ENCODE measurements around the gene LHX2. TPM values are rescaled to one million over a fixed set of nuclear protein-coding genes. Genes with fewer than 3 reads are reported as not detected.

Gene LHX2
- total RNA-seq, 3 donors from 2014 or later (not counting 1 experiment from before 2014, with no cell fraction given): not detected

DNA sequence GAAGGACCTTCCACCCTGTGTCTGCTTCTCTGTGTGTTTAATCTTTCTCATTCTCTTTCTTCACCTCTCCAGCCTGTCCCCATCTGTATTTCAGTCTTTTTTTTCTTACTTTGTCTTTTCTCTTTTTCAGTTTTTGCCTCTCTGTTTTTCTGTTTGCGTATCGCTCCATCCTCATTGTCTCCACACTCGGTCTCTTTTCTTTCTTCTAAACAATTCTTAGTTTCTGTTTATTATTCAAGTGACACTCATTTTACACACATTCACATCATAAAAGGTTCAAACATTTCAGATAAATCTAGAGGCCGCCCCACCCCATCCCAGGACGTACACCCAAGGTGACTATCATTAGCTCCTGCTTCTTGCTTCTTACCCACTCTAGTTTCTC lies 9.8 kb downstream of the LHX2 start:
- H3K36me3 ChIP-seq (ENCODE audit: control insufficient read depth, insufficient read depth, low read length): no peaks in the 10 kb centered on the region
- TF ChIP-seq, protein P1, sequence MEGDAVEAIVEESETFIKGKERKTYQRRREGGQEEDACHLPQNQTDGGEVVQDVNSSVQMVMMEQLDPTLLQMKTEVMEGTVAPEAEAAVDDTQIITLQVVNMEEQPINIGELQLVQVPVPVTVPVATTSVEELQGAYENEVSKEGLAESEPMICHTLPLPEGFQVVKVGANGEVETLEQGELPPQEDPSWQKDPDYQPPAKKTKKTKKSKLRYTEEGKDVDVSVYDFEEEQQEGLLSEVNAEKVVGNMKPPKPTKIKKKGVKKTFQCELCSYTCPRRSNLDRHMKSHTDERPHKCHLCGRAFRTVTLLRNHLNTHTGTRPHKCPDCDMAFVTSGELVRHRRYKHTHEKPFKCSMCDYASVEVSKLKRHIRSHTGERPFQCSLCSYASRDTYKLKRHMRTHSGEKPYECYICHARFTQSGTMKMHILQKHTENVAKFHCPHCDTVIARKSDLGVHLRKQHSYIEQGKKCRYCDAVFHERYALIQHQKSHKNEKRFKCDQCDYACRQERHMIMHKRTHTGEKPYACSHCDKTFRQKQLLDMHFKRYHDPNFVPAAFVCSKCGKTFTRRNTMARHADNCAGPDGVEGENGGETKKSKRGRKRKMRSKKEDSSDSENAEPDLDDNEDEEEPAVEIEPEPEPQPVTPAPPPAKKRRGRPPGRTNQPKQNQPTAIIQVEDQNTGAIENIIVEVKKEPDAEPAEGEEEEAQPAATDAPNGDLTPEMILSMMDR (IDR thresholded peaks at IDR 0.05): no peak
- ATAC-seq (no peak), DNase-seq (no peak)
- H3K27me3 Mint-ChIP-seq (ENCODE audit: low read depth in 2 of 2): peaks cover 65 to 72% of the 10 kb centered on the region in 2 donors
- no peak overlapping the region for H3K27ac ChIP-seq (ENCODE audit: low read length)
- no peaks in the 10 kb centered on the region for H3K9me3 ChIP-seq (ENCODE audit: control insufficient read depth, insufficient read depth, low read length)
- peaks cover 66% of the 10 kb centered on the region for H3K27me3 ChIP-seq (ENCODE audit: control insufficient read depth, insufficient read depth, low read length)
- no peaks in the 10 kb centered on the region for H3K9me3 Mint-ChIP-seq
- intact Hi-C loops (cut with micrococcal nuclease): no loop called here
- peaks cover 25% of the 10 kb centered on the region for H3K4me1 ChIP-seq (ENCODE audit: control insufficient read depth, insufficient read depth, low read length)
- H3K27ac Mint-ChIP-seq: no peak overlapping the region
- no peak overlapping the region for H3K4me3 Mint-ChIP-seq
- H3K36me3 Mint-ChIP-seq: no peaks in the 10 kb centered on the region
- WGBS (ENCODE audit: insufficient coverage): 23% methylated on average over 5 of the region's 5 CpGs
- no peak overlapping the region for H3K4me3 ChIP-seq (ENCODE audit: low read length)
- peaks cover 28 to 30% of the 10 kb centered on the region in 2 donors for H3K4me1 Mint-ChIP-seq

GRCh38 chr9:124022201-124023121 lies 10.9 kb downstream of the LHX2 start:
- Histone ChIP-seq H3K27ac (ENCODE audit: low read length) (no peak overlapping the region), H3K4me3 (ENCODE audit: low read length) (no peak overlapping the region), H3K9me3 (ENCODE audit: control insufficient read depth, insufficient read depth, low read length) (no peaks in the 10 kb centered on the region), H3K36me3 (ENCODE audit: control insufficient read depth, insufficient read depth, low read length) (no peaks in the 10 kb centered on the region), H3K27me3 (ENCODE audit: control insufficient read depth, insufficient read depth, low read length) (peaks cover 55% of the 10 kb centered on the region), H3K4me1 (ENCODE audit: control insufficient read depth, insufficient read depth, low read length) (peaks cover 14% of the 10 kb centered on the region)
- WGBS (ENCODE audit: insufficient coverage): 7% methylated on average over 38 of the region's 38 CpGs
- intact Hi-C loops (cut with micrococcal nuclease): no loop called here
- no peak for ATAC-seq
- H3K4me1 Mint-ChIP-seq: peaks cover 18 to 19% of the 10 kb centered on the region in 2 donors
- no peak for DNase-seq
- TF ChIP-seq, protein P1 (IDR thresholded peaks at IDR 0.05): no peak
- no peak overlapping the region for H3K4me3 Mint-ChIP-seq
- H3K27me3 Mint-ChIP-seq (ENCODE audit: low read depth in 2 of 2): peaks cover 54 to 61% of the 10 kb centered on the region in 2 donors
- no peaks in the 10 kb centered on the region for H3K9me3 Mint-ChIP-seq
- no peaks in the 10 kb centered on the region for H3K36me3 Mint-ChIP-seq
- H3K27ac Mint-ChIP-seq: no peak overlapping the region

DNA sequence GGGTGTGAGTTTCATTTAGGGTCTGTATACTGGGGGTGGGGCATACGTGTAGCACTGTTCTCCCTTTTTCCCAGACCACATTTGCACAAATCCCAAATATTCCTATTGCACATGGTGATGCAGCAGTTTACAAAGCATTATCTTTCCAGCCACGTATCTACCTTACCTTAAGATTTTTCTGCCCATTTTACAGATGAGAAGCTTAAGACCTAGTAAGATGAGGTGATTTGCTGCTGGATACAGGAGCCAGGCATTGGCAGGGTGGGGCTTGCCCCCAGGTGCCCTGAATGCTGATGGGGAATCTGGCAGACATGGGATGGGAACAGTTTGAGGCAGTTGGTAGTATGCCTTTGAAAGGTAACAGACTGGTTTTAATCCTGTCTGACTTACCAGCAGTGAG lies 12.5 kb downstream of the LHX2 start:
- H3K4me3 Mint-ChIP-seq: no peak overlapping the region
- TF ChIP-seq, protein P1 (IDR thresholded peaks at IDR 0.05): no peak
- H3K27ac Mint-ChIP-seq: no peak overlapping the region
- Histone ChIP-seq H3K4me3 (ENCODE audit: low read length) (no peak overlapping the region), H3K9me3 (ENCODE audit: control insufficient read depth, insufficient read depth, low read length) (no peaks in the 10 kb centered on the region), H3K27me3 (ENCODE audit: control insufficient read depth, insufficient read depth, low read length) (peaks cover 43% of the 10 kb centered on the region), H3K27ac (ENCODE audit: low read length) (no peak overlapping the region), H3K4me1 (ENCODE audit: control insufficient read depth, insufficient read depth, low read length) (no peaks in the 10 kb centered on the region), H3K36me3 (ENCODE audit: control insufficient read depth, insufficient read depth, low read length) (no peaks in the 10 kb centered on the region)
- H3K36me3 Mint-ChIP-seq: no peaks in the 10 kb centered on the region
- no CpG with 5 or more reads among the region's 2 CpGs for WGBS (ENCODE audit: insufficient coverage)
- no peaks in the 10 kb centered on the region for H3K9me3 Mint-ChIP-seq
- H3K4me1 Mint-ChIP-seq: peaks cover 11 to 12% of the 10 kb centered on the region in 2 donors
- intact Hi-C loops (cut with micrococcal nuclease): no loop called here
- H3K27me3 Mint-ChIP-seq (ENCODE audit: low read depth in 2 of 2): peaks cover 47 to 53% of the 10 kb centered on the region in 2 donors
- ATAC-seq (no peak), DNase-seq (no peak)
